Inferior parietal cortex (tissue), 1 donor: ENCODE data around the gene NMNAT1.
"Not testable (repeated sequence)": the region's sequence is repeated elsewhere in the genome, so short reads cannot be mapped to it uniquely, and the experiment has no call there.

ENCODE experiments used
- DNase-seq: peaks from one replicate; pipeline ENCODE4 v3.0.0-alpha.2; 2016; ENCODE audit errors: extremely low spot score

Gene NMNAT1

GRCh38 chr1:9942939-9943788 is at the start of gene NMNAT1, which contains the start of gene LZIC:
Gene NMNAT1, plus strand, starts transcription at chr1:9943475. Its CDS starts 28,599 bp downstream, at chr1:9972074.
Gene LZIC, minus strand, starts transcription at chr1:9943391. Its CDS starts 6,772 bp downstream, at chr1:9936619.
- peak; percentile 95 for DNase-seq

- no peak for DNase-seq
These were observed 49.2 kb upstream of the NMNAT1 start for GRCh38 chr1:9894115-9894514.

GRCh38 chr1:9900142-9901043 is 42.9 kb upstream of the NMNAT1 start:
- no peak for DNase-seq

GRCh38 chr1:9901148-9902059 is 41.9 kb upstream of the NMNAT1 start:
- no peak for DNase-seq

GRCh38 chr1:9902060-9902452 is 41.2 kb upstream of the NMNAT1 start:
- DNase-seq, result no peak

GRCh38 chr1:9903801-9904527 is 39.3 kb upstream of the NMNAT1 start:
- DNase-seq, result no peak

GRCh38 chr1:9904596-9904995 is 38.7 kb upstream of the NMNAT1 start:
- no peak for DNase-seq

GRCh38 chr1:9905010-9905409 is 38.3 kb upstream of the NMNAT1 start:
- DNase-seq, result no peak

- no peak for DNase-seq
These were observed 36.8 kb upstream of the NMNAT1 start for GRCh38 chr1:9906466-9906865.

GRCh38 chr1:9907441-9907840 is 35.8 kb upstream of the NMNAT1 start:
- no peak for DNase-seq

GRCh38 chr1:9908871-9909233 is 34.4 kb upstream of the NMNAT1 start:
- DNase-seq, result no peak

- DNase-seq, result no peak
These were observed 33.8 kb upstream of the NMNAT1 start for GRCh38 chr1:9909234-9910046.

GRCh38 chr1:9910076-9910422 is 33.2 kb upstream of the NMNAT1 start, which contains the start of gene CTNNBIP1:
Gene CTNNBIP1, minus strand, starts transcription at chr1:9910269. Its CDS starts 38,205 bp downstream, at chr1:9872064.
- no peak for DNase-seq

GRCh38 chr1:9910423-9911178 is 32.7 kb upstream of the NMNAT1 start:
- peak; percentile 97 for DNase-seq

- DNase-seq, result no peak
These were observed 30.9 kb upstream of the NMNAT1 start for GRCh38 chr1:9912264-9912936.

- DNase-seq, result no peak
These were observed 28.7 kb upstream of the NMNAT1 start for GRCh38 chr1:9914610-9914937.

GRCh38 chr1:9916452-9916851 is 26.8 kb upstream of the NMNAT1 start:
- no peak for DNase-seq

GRCh38 chr1:9917495-9917894 is 25.8 kb upstream of the NMNAT1 start:
- not testable (repeated sequence) for DNase-seq

- no peak for DNase-seq
These were observed 25.4 kb upstream of the NMNAT1 start for GRCh38 chr1:9917901-9918300.
